ENCODE results near the gene HRH3. TPM values are rescaled to one million over a fixed set of nuclear protein-coding genes. Genes with fewer than 3 reads are reported as not detected.

HRH3 gene
- total and polyA plus RNA-seq, 12 donors, result 0.06 to 0.80 (median 0.11) TPM; not detected in 8

GRCh38 chr20:62244644-62245108, 24.6 kb upstream of the HRH3 start:
- TF ChIP-seq CTCF (IDR thresholded peaks at IDR 0.05) (no peak), POLR2A (IDR thresholded peaks at IDR 0.05) (no peak)
- intact Hi-C loops (cut with DNase I), result no loop called here
- Histone ChIP-seq H3K4me1 (replicated peaks in 1 of 2) (peaks cover 8 to 28% of the 10 kb centered on the region in 2 donors), H3K27ac (no peak overlapping the region), H3K4me3 (no peak overlapping the region), H3K9me3 (replicated peaks in 1 of 3) (no peaks in the 10 kb centered on the region), H3K27me3 (no peaks in the 10 kb centered on the region), H3K36me3 (replicated peaks in 1 of 2) (peaks cover 0 to 3% of the 10 kb centered on the region in 2 donors)
- no peak for DNase-seq
- WGBS, 4 donors, result 67 to 73% (median 69%) methylated on average over 16 to 17 of the region's 17 CpGs

GRCh38 chr20:62243906-62244515, 23.9 kb upstream of the HRH3 start:
- intact Hi-C loops (cut with DNase I), result no loop called here
- Histone ChIP-seq H3K4me3 (no peak overlapping the region), H3K36me3 (replicated peaks in 1 of 2) (peaks cover 0 to 3% of the 10 kb centered on the region in 2 donors), H3K27me3 (no peaks in the 10 kb centered on the region), H3K27ac (no peak overlapping the region), H3K4me1 (replicated peaks in 1 of 2) (peaks cover 14 to 34% of the 10 kb centered on the region in 2 donors), H3K9me3 (replicated peaks in 1 of 3) (no peaks in the 10 kb centered on the region)
- WGBS, 4 donors, result 80 to 85% (median 83%) methylated on average over 18 to 21 of the region's 21 CpGs
- DNase-seq, result no peak
- no peak for TF ChIP-seq POLR2A (IDR thresholded peaks at IDR 0.05)
- no peak for TF ChIP-seq CTCF (IDR thresholded peaks at IDR 0.05)

GRCh38 chr20:62243106-62243505, 23.0 kb upstream of the HRH3 start:
- WGBS, 4 donors, result 86 to 93% (median 88%) methylated on average over 13 to 22 of the region's 22 CpGs
- no peaks in the 10 kb centered on the region for H3K27me3 ChIP-seq
- DNase-seq, result no peak
- no peaks in the 10 kb centered on the region for H3K9me3 ChIP-seq (replicated peaks in 1 of 3)
- no peak overlapping the region for H3K27ac ChIP-seq
- H3K4me1 ChIP-seq (replicated peaks in 1 of 2), result peaks cover 14 to 35% of the 10 kb centered on the region in 2 donors
- intact Hi-C loops (cut with DNase I), result no loop called here
- peaks cover 0 to 3% of the 10 kb centered on the region in 2 donors for H3K36me3 ChIP-seq (replicated peaks in 1 of 2)
- TF ChIP-seq POLR2A (IDR thresholded peaks at IDR 0.05) (no peak), CTCF (IDR thresholded peaks at IDR 0.05) (no peak)
- no peak overlapping the region for H3K4me3 ChIP-seq

- H3K4me3 ChIP-seq, result no peak overlapping the region
- intact Hi-C loops (cut with DNase I), result no loop called here
- peaks cover 0 to 3% of the 10 kb centered on the region in 2 donors for H3K36me3 ChIP-seq (replicated peaks in 1 of 2)
- 68 to 77% (median 75%) methylated on average over 6 of the region's 6 CpGs for WGBS, 4 donors
- H3K4me1 ChIP-seq (replicated peaks in 1 of 2), result peaks cover 14 to 40% of the 10 kb centered on the region in 2 donors
- TF ChIP-seq POLR2A (IDR thresholded peaks at IDR 0.05), result no peak
- TF ChIP-seq CTCF (IDR thresholded peaks at IDR 0.05), result no peak
- H3K27ac ChIP-seq, result peak overlapping the region in 2 of 5 donors; percentile 4 to 32
- DNase-seq, result no peak
- H3K27me3 ChIP-seq, result no peaks in the 10 kb centered on the region
- H3K9me3 ChIP-seq (replicated peaks in 1 of 3), result no peaks in the 10 kb centered on the region
Measured at GRCh38 chr20:62242176-62242575, 22.1 kb upstream of the HRH3 start.
